ENCODE measurements around the gene LAMC1.
A peak's percentile ranks its signal among the peaks of the same experiment; 100 is the strongest.

Gene LAMC1

DNA sequence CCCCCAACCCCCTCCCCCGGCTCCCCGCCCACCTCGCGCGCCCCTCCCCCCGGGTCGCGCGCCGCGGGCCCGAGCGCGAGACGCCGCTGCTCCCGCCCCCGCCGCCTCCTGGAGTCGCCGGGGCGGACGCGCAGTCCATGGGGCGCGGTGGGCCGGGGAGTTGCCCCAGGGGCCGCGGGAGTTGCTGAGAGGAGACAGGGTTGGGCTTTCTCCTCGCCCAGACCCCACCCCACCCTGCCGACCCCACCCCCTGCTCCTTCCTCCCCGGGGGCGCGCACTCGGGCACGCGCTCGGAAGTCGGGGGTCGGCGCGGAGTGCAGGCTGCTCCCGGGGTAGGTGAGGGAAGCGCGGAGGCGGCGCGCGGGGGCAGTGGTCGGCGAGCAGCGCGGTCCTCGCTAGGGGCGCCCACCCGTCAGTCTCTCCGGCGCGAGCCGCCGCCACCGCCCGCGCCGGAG, at the start of gene LAMC1:
LAMC1 (plus strand) TSS at position 275 of the 455 bp plus-strand sequence. CDS start 297 bp downstream, outside the sequence.
- peak; percentile 59 for DNase-seq

DNA sequence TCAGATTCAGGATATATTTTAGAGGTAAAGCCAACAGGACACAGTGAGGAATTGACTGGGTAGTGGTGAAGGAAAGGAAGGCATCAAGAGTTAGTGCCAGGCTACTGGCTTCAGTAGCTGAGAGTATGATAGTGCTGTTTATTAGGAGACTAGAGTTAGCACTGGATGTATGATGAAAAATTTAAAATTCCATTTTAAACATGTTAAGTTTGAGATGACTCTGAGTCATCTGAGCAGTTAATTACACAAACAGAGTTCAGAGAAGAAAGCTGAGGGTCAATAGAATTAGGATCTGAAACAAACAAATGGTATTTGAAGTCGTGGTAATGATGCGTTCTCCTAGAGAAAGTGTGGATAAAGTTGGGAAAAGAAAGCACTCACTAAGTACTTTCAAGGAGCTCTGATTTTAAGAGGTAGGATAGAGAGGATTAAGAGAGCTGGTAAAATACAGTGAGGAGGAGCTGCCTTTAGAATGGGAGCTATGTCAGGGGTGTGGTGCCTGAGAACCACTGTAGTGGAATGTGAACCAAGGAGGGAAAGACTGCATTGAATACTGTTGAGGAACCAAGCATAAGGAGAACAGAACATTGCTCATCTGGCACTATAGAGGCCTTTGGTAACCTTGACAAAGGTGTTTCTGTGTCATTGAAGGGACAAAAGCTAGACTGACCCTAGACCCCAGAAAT, 48.6 kb upstream of the LAMC1 start:
- DNase-seq, result no peak

DNA sequence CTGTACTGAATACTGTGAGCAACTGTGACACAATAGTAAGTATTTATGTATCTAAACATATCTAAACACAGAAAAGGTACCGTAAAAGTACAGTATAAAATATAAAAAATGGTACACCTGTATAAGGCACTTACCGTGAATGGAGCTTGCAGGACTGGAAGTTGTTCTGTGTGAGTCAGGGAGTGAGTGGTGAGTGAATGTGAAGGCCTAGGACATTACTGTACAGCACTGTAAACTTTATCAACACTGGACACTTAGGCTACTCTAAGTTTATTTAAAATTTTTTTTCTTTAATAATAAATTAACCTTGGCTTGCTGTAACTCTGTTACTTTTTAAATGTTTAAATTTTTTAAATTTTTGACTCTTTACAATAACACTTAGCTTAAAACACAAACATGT, 45.7 kb upstream of the LAMC1 start:
- DNase-seq, result no peak

DNA sequence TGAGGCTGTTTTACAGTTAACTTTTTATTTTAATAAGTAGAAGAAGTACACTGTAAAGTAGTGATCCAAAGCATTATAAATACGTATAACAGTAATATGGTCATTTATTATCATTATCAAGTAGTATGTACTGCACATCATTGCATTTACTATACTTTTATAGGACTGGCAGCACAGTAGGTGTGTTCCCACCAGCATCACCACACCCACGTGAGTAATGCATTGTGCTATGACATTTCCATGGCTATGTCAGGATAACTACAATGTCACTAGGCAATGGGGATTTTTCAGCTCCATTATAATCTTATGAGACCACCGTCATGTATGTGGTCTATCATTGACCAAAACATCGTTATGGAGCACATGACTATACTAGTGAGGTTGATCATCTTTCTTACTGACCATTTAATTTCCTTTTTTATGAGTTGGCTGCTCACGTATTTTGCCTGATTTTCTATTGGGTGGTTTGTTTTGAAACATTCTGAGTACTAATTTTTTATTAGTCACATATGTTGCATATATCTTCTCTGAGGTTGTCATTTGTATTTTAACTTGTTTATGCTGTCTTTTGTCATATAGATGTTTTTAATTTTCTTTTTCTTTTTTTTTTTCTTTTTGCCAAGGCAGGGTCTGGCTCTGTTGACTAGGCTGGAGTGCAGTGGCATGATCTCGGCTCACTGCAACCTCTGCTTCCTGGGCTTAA, 44.9 kb upstream of the LAMC1 start:
- DNase-seq, result no peak

- no peak for DNase-seq
These were observed 39.1 kb upstream of the LAMC1 start for GRCh38 chr1:182984138-182984537.

DNA sequence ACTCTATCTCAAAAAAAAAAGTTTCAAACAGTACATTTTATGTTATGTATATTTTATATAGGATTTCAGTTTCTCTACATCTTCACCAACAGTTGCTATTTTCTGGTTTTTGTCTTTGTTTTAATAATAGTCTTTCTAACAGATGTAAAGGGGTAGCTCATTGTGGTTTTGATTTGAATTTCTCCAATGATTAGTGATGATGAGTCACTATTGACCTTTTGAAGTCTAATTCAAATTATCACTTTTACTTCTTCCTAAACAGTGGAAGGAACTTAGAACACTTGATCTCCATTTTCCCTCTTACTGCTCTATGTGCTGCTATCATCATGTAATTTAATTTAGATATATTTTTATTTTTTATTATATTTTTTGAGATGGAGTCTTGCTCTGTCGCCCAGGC, 38.6 kb upstream of the LAMC1 start:
- DNase-seq, result no peak

GRCh38 chr1:182985876-182986275, 37.3 kb upstream of the LAMC1 start:
- no peak for DNase-seq

- no peak for DNase-seq
These were observed 32.6 kb upstream of the LAMC1 start for GRCh38 chr1:182990413-182991144.

- no peak for DNase-seq
These were observed 29.5 kb upstream of the LAMC1 start for GRCh38 chr1:182993746-182994145.

- DNase-seq, result no peak
These were observed 27.3 kb upstream of the LAMC1 start for GRCh38 chr1:182995894-182996293.

DNA sequence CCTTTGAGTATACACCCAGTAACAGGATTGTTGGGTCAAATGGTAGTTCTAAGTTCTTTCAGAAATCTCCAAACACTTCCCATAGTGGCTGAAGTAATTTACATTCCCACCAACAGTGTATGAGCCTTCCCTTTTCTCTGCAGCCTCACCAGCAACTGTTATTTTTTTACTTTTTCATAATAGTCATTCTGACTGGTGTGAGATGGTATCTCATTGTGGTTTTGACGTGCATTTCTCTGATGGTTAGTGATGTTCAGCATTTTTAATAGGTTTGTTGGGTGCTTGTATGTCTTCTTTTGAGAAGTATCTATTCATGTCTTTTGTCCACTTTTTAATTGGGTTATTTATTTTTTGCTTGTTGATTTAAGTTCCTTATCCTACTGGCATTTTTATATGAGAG, 26.4 kb upstream of the LAMC1 start:
- DNase-seq, result no peak

DNA sequence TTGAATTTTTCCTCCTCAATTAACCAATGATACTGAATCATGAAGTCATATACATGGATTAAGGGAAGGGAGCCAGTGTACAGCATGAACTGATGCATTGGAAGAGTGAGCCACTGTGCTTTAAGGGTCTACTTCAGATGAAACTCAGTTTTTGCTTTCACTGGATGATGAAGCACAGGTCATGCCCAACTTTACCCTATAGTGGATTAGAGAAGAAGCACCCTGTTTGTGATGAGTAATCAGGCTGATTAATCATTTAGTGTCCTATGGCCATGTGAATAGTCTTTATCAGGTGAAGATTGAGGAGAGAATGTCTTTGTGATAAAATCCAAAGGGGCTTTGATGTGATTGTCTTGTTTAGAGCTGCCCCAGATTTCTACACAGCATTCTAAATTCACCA, 24.7 kb upstream of the LAMC1 start:
- no peak for DNase-seq

DNA sequence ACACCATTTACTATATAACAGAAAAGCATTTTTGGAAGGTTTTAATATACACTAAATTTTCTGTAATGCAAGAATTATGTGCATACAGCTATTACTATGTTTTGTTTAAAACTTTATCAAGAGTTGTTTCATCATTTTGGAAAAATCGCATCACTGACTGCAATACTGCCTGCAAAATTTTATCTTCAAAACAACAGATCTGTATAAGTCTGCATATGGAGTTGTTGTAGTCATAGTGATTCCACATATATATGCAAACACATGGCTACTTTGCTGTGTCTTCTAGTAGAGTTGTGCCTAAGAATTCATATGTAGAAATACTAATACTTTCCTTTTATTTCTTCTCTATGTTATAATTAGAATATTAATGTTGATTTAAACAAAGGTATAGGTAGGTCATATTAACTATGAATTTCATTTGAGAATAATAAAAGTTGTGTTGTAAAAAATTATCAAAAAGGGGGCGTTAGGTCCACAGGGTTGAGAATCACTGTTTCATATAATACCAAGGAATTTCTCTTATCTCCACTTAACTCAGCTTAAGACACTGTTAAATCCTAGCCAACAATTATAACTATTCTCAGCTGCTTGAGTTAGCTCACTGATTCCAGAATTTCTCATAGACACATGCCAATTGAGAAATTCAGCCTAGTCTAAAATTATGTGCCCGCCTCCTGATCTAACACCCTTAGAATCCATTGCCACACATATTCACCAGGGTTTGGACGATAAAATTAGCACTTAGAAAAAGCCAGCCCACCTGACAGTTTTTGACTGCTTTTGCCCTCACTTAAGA, 22.9 kb upstream of the LAMC1 start:
- DNase-seq, result no peak

- no peak for DNase-seq
These were observed 21.0 kb upstream of the LAMC1 start for GRCh38 chr1:183002267-183002666.

GRCh38 chr1:183002797-183003196, 20.4 kb upstream of the LAMC1 start:
- no peak for DNase-seq

GRCh38 chr1:183003203-183003602, 20.0 kb upstream of the LAMC1 start:
- DNase-seq, result no peak

DNA sequence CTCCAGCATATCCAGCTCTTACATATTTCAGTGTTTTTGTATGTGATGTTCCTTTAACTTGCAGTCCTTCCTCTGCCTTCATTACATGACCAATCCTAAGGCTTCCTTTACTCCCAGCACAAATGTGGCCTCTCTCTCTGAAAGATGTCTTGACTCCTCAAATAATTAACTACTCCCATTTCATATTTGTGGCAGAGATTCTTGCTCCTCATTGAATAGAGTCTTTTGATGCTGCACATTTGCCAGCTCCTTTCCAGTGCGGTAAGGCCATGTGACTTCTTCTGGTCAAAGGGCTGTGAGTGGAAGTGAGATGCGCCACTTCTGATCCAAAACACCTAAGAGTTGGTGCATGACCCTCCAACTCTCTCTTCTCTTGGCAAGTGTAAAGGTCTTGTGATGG, 19.1 kb upstream of the LAMC1 start:
- no peak for DNase-seq

DNA sequence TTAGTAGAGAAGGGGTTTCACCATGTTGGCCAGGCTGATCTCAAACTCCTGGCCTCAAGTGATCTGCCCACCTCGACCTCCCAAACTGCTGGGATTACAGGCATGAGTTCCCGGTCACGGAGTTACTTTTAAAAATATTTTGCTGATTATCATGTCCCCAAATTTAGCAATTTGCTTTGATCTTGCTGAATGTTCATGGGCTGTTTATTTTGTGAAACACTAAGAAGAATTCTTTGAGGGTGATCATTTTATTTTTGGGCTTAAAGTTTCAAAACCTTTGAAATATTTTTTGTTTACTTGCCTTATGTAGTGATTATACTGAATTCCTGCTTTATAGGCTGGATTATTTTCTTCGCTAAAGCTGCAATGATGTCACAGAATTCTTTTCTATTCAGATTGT, 11.4 kb upstream of the LAMC1 start:
- DNase-seq, result no peak

DNA sequence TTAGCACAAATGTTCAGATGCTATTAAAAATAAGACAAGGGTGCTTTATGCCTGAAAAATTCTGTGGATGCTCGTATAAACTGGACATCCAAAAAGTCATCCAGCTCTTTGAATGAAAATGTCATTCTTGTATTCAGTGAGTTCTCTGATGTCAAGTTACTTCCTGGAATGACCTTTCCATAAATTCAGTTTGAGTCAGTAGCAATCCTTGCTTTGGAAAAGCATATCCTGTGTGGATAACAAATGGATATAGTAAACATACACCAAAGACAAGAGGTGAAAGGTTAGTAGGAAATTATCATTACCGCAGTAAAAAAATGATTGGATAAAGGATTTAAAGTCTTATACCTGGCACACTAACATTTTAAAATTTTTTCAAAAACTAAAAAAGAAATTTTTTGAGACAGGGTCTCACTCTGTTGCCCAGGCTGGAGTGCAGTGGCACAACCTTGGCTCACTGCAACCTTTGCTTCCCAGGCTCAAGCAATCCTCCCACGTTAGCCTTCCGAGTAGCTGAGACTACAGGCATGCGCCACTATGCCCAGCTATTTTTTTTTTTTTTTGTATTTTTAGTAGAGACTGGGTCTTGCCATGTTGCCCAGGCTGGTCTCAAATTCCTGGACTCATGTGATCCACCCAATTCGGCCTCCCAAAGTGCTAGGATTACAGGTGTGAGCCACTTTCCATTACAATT, 10.8 kb upstream of the LAMC1 start:
- no peak for DNase-seq

DNA sequence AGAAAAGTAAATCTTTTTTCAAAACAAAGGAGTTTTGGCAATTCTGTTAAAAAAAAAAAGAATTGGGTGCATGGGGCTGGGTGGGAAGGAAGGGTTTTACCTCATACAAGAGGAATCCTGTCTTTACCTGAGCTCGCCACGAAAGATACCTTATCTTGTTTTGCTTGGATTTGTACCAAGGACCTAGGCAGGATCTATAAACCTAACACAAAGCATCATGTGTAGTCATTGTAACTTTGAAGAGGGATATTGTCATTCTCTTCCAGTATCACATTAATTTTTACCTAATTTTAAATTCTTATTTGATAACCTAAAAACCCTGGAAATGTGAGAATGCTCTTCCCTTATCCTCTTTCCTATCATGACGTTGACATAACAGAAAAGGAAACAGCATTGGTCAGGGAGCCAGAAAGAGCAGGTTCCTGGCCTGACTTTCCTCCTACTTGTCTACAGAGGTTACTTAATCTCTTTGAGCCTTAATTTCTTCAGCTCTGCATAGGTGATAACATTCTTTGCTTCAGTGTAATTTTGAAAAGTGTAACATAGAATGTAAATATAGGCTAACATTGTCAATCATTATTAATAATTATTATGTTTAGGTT, 4.0 kb upstream of the LAMC1 start:
- no peak for DNase-seq

DNA sequence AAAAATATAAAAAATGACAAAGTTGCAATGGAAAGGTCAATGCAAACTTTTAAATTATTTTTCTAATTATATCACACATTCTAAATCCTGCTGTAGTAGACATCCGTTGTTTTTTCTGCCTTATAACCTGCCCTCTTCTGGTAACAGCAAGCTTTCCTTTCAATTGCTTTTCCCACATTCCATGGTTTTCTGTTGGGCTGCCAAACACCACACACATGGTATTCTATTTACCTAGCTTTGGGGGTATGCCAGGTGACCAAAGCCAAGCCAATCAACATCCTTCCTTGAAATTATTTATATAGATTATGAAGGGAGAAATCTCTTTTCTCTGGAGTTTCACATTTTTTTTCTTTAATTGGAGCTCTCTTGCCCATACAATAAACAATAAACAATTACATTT, 3.4 kb upstream of the LAMC1 start:
- DNase-seq, result no peak

Measured in activated CD8-positive, alpha-beta memory T cell treated with anti-CD3 and anti-CD28 coated beads, Interleukin-2, amount 50 U/mL, for 48 hours (primary cell).